Muscle layer of colon (tissue), 2 donors: ENCODE data around the gene LPP.
A peak's percentile ranks its signal among the peaks of the same experiment; 100 is the strongest.

ENCODE experiments used
- H3K27ac ChIP-seq: one replicate; pipeline ENCODE4 v1.7.0; 2013; ENCODE audit warnings: low read depth, mild to moderate bottlenecking, low read length, moderate library complexity
- H3K27me3 ChIP-seq, 2 donors: one replicate each; pipeline ENCODE4 v1.7.0; 2013; ENCODE audit warnings: low read length in 2 of 2, mild to moderate bottlenecking in 2 of 2; ENCODE audit not compliant: insufficient read depth in 2 of 2, control insufficient read depth in 1 of 2
- H3K36me3 ChIP-seq: one replicate; pipeline ENCODE4 v1.7.0; 2013; ENCODE audit warnings: mild to moderate bottlenecking, low read length; ENCODE audit not compliant: insufficient read depth
- H3K4me1 ChIP-seq: one replicate; pipeline ENCODE4 v1.7.0; 2013; ENCODE audit warnings: mild to moderate bottlenecking, low read length; ENCODE audit not compliant: insufficient read depth
- H3K4me3 ChIP-seq, 2 donors: one replicate each; pipeline ENCODE4 v1.7.0; 2013; ENCODE audit warnings: low read length in 2 of 2, low read depth in 1 of 2, mild to moderate bottlenecking in 1 of 2, moderate library complexity in 1 of 2
- H3K9ac ChIP-seq: one replicate; pipeline ENCODE4 v1.7.0; 2013; ENCODE audit warnings: low read length
- H3K9me3 ChIP-seq: one replicate; pipeline ENCODE4 v1.7.0; 2013; ENCODE audit warnings: mild to moderate bottlenecking, low read length
- donor health status: abdominal sarcoma.
- donor health status: Adenocarcinoma of cecum.

LPP gene

GRCh38 chr3:188242436-188243123 is 88.6 kb downstream of the LPP start:
- H3K36me3 ChIP-seq = peaks cover 15% of the 10 kb centered on the region
- peaks cover 62% of the 10 kb centered on the region for H3K4me1 ChIP-seq
- no peak overlapping the region for H3K4me3 ChIP-seq
- peak overlapping the region; percentile 68 for H3K27ac ChIP-seq
- no peaks in the 10 kb centered on the region for H3K27me3 ChIP-seq
- H3K9me3 ChIP-seq = no peaks in the 10 kb centered on the region
- no peak overlapping the region for H3K9ac ChIP-seq

GRCh38 chr3:188243124-188243795 is 89.3 kb downstream of the LPP start:
- no peaks in the 10 kb centered on the region for H3K27me3 ChIP-seq
- no peak overlapping the region for H3K9ac ChIP-seq
- peaks cover 15% of the 10 kb centered on the region for H3K36me3 ChIP-seq
- H3K4me1 ChIP-seq = peaks cover 61% of the 10 kb centered on the region
- no peak overlapping the region for H3K4me3 ChIP-seq
- peak overlapping the region; percentile 16 for H3K27ac ChIP-seq
- H3K9me3 ChIP-seq = no peaks in the 10 kb centered on the region

- peak overlapping the region; percentile 12 for H3K27ac ChIP-seq
- H3K9me3 ChIP-seq = no peaks in the 10 kb centered on the region
- H3K27me3 ChIP-seq = no peaks in the 10 kb centered on the region
- H3K4me1 ChIP-seq = peaks cover 54% of the 10 kb centered on the region
- peaks cover 15% of the 10 kb centered on the region for H3K36me3 ChIP-seq
- no peak overlapping the region for H3K4me3 ChIP-seq
- H3K9ac ChIP-seq = no peak overlapping the region
Measured at GRCh38 chr3:188244395-188244861, 90.5 kb downstream of the LPP start.

- peaks cover 30% of the 10 kb centered on the region for H3K4me1 ChIP-seq
- no peak overlapping the region for H3K4me3 ChIP-seq
- H3K9me3 ChIP-seq = no peaks in the 10 kb centered on the region
- H3K36me3 ChIP-seq = peaks cover 5% of the 10 kb centered on the region
- no peaks in the 10 kb centered on the region for H3K27me3 ChIP-seq
- no peak overlapping the region for H3K9ac ChIP-seq
- peak overlapping the region; percentile 62 for H3K27ac ChIP-seq
Measured at GRCh38 chr3:188246905-188247304, 92.9 kb downstream of the LPP start.

GRCh38 chr3:188248036-188248561 is 94.1 kb downstream of the LPP start:
- H3K9ac ChIP-seq = no peak overlapping the region
- no peak overlapping the region for H3K4me3 ChIP-seq
- H3K9me3 ChIP-seq = no peaks in the 10 kb centered on the region
- H3K27me3 ChIP-seq = no peaks in the 10 kb centered on the region
- peaks cover 20% of the 10 kb centered on the region for H3K4me1 ChIP-seq
- peaks cover 5% of the 10 kb centered on the region for H3K36me3 ChIP-seq
- H3K27ac ChIP-seq = no peak overlapping the region

GRCh38 chr3:188253123-188253793 is 99.3 kb downstream of the LPP start:
- Histone ChIP-seq H3K4me3 (no peak overlapping the region), H3K4me1 (peaks cover 41% of the 10 kb centered on the region), H3K27ac (peak overlapping the region; percentile 71), H3K9me3 (no peaks in the 10 kb centered on the region), H3K36me3 (peaks cover 3% of the 10 kb centered on the region), H3K27me3 (no peaks in the 10 kb centered on the region), H3K9ac (peak overlapping the region; percentile 17)

GRCh38 chr3:188253800-188254452 is 100.0 kb downstream of the LPP start:
- Histone ChIP-seq H3K36me3 (peaks cover 3% of the 10 kb centered on the region), H3K9ac (peak overlapping the region; percentile 17), H3K27me3 (no peaks in the 10 kb centered on the region), H3K4me3 (no peak overlapping the region), H3K4me1 (peaks cover 43% of the 10 kb centered on the region), H3K27ac (peak overlapping the region; percentile 71), H3K9me3 (no peaks in the 10 kb centered on the region)

GRCh38 chr3:188254520-188255070 is 100.6 kb downstream of the LPP start:
- Histone ChIP-seq H3K9ac (peak overlapping the region; percentile 17), H3K27me3 (no peaks in the 10 kb centered on the region), H3K4me1 (peaks cover 50% of the 10 kb centered on the region), H3K36me3 (peaks cover 3% of the 10 kb centered on the region), H3K27ac (peak overlapping the region; percentile 71), H3K4me3 (no peak overlapping the region), H3K9me3 (no peaks in the 10 kb centered on the region)

GRCh38 chr3:188255190-188255589 is 101.2 kb downstream of the LPP start:
- Histone ChIP-seq H3K27me3 (no peaks in the 10 kb centered on the region), H3K4me1 (peaks cover 54% of the 10 kb centered on the region), H3K4me3 (no peak overlapping the region), H3K36me3 (peaks cover 3% of the 10 kb centered on the region), H3K9ac (peak overlapping the region; percentile 2), H3K9me3 (no peaks in the 10 kb centered on the region), H3K27ac (peak overlapping the region; percentile 24)

- H3K9ac ChIP-seq = no peak overlapping the region
- H3K36me3 ChIP-seq = peaks cover 3% of the 10 kb centered on the region
- peaks cover 69% of the 10 kb centered on the region for H3K4me1 ChIP-seq
- no peak overlapping the region for H3K4me3 ChIP-seq
- peak overlapping the region; percentile 31 for H3K27ac ChIP-seq
- H3K27me3 ChIP-seq = no peaks in the 10 kb centered on the region
- H3K9me3 ChIP-seq = no peaks in the 10 kb centered on the region
Measured at GRCh38 chr3:188256758-188257157, 102.8 kb downstream of the LPP start.
